ENCODE data around the gene LHB.

LHB gene

DNA sequence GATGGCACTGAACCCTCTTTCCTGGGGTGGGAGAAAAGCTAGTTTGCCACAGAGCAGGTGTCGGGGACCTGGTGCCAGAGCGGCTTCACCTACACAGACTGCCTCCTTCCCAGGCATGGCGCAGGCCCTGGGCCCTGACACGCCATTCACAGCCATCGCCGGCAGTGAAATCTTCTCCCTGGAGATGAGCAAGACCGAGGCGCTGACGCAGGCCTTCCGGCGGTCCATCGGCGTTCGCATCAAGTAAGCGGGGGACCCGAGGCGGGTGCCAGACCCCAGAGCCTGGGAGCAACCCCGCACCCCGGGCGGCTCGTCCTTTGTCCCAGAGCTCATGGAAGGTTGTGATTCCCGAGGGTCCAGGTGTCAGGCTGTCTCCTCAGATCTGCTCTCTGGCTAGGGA lies 10.0 kb downstream of the LHB start:
- no peak overlapping the region for H3K4me3 ChIP-seq (ENCODE audit: control insufficient read depth, low read depth, low read length)
- no peak for DNase-seq (ENCODE audit: low read depth)
- TF ChIP-seq, protein P1, sequence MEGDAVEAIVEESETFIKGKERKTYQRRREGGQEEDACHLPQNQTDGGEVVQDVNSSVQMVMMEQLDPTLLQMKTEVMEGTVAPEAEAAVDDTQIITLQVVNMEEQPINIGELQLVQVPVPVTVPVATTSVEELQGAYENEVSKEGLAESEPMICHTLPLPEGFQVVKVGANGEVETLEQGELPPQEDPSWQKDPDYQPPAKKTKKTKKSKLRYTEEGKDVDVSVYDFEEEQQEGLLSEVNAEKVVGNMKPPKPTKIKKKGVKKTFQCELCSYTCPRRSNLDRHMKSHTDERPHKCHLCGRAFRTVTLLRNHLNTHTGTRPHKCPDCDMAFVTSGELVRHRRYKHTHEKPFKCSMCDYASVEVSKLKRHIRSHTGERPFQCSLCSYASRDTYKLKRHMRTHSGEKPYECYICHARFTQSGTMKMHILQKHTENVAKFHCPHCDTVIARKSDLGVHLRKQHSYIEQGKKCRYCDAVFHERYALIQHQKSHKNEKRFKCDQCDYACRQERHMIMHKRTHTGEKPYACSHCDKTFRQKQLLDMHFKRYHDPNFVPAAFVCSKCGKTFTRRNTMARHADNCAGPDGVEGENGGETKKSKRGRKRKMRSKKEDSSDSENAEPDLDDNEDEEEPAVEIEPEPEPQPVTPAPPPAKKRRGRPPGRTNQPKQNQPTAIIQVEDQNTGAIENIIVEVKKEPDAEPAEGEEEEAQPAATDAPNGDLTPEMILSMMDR (IDR thresholded peaks at IDR 0.05; ENCODE audit: control insufficient read depth, insufficient read depth, low read depth, low read length, missing control alignments) = no peak

DNA sequence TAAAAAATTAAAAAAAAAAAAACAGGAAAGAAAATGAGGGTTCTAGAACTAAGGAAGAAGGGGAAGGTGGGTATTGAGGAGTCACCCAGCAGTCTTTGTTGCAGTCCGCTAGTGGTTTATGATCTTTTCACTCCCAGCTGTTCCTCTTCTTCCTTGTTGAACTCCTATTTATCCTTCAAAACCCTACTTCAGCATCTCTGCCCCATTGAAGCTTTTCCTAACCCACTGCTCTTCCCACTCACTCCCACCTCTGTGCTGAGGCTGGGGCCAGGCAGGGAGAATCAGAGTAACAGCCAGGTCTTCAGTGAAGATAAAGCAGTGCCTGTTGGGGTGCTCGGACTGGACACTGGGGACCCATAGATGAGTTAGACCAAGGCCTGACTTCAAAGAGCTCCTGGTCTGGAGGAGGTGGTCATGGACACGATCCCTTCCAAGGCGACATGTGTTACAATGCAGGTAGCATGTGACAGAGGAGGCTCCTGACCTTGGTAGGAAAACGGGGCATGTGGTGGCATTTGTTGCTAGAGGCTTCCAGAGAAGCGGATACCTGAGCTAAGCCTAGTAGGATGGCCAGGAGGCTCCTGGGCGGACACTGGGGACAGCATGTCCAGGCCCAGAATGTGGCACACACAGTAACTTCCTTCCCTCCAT lies 11.8 kb downstream of the LHB start:
- DNase-seq (ENCODE audit: low read depth) = no peak
- TF ChIP-seq, protein P1 (IDR thresholded peaks at IDR 0.05; ENCODE audit: control insufficient read depth, insufficient read depth, low read depth, low read length, missing control alignments) = no peak
- no peak overlapping the region for H3K4me3 ChIP-seq (ENCODE audit: control insufficient read depth, low read depth, low read length)

DNA sequence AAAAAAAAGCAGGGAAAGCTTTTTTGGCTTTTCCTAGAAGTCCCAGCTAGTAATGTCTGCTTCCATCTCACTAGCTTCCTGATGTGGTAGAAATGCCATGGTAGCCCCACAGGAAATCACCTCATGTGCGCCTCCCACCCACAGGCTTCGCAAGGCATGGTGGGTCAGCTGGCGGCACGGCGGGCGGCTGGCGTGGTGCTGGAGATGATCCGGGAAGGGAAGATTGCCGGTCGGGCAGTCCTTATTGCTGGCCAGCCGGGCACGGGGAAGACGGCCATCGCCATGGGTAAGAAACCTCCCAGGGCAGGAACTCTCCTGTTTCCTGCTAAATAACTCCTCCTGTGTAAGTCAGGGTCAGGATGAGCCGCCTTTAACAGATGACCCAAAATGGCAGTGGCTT lies 12.8 kb downstream of the LHB start:
- no peak overlapping the region for H3K4me3 ChIP-seq (ENCODE audit: control insufficient read depth, low read depth, low read length)
- TF ChIP-seq, protein P1 (IDR thresholded peaks at IDR 0.05; ENCODE audit: control insufficient read depth, insufficient read depth, low read depth, low read length, missing control alignments) = no peak
- DNase-seq (ENCODE audit: low read depth) = no peak

DNA sequence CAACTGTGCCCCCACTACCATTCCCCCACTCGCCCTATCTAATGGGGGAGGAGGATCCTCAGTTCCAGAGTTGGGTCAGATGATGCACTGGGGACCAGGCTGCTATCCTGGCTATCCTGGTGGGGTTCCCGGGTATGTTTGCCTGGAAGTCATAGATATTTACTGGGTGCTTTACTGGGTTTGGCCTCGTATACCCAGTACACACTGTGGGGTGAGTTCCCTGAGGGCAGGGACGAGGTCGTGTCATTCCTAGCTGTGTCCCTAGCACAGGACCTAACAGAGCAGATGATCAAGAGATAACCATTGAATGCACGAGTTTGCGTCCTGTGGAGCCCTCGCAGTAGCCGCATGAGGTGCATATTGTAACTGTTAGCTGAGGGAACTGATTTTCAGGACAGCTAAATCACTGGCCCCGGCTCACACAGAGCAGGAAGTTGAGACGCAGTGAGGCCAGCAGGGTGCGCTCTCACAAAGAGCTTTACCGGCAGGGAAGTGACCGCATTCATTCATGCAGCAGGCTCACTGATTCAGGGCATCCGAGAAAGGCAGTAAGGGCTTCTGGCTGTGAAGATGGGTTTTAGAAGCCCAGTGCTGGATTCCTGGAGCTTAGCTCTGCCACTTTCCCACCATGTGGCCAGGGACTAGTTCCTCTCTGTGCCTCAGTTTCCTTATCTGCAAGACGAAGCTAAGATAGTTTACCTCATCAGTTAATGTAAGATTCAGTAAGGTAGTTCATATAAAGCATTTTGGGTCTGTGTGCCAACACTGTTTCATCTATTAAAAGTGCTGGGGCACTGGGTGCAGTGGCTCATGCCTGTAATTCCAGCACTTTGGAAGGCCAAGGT lies 17.2 kb downstream of the LHB start:
- DNase-seq (ENCODE audit: low read depth) = no peak
- TF ChIP-seq, protein P1 (IDR thresholded peaks at IDR 0.05; ENCODE audit: control insufficient read depth, insufficient read depth, low read depth, low read length, missing control alignments) = peak; percentile 80

DNA sequence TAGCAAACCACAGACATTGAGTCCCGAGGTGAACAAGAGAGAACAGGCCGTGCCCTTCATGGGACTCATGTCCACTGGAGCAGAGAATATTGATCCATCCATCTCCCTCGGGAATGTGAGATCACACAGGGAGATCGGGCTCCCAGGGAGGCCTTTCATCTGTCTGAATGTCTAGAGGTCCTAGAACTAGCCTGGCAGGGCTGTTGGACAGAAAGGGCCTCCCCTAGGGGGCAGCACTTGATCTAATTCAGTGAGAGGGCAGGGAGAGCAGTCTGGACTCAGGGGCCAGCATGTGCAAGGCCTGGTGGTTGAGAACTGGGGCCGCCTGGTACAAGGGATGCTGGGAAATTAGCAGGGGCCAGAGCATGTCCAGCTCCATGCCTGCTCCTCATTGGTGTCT lies 18.9 kb downstream of the LHB start:
- no peak for DNase-seq (ENCODE audit: low read depth)

More for the DNA sequence above, 17.2 kb downstream of the LHB start:
- H3K4me3 ChIP-seq (ENCODE audit: control insufficient read depth, low read depth, low read length) = no peak overlapping the region

DNA sequence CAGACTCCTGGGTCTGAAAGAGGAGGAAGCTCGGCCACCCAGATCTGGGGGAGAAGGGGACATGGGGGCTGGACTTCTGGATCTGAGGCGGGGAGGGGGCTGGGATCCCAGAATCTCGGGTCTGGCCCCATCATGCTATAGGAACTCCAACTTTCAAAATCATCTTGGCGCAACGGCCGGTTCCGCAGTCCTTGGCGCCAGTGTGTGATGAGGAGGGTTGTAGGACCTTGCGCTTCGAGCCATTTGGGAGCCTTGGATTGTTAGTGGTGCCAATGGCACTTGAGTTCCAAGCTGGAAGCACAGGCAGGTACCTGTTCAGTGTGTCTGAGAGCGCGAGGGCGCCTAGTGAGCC lies 22.9 kb downstream of the LHB start:
- no peak for DNase-seq (ENCODE audit: low read depth)
- TF ChIP-seq, protein P1 (IDR thresholded peaks at IDR 0.05; ENCODE audit: control insufficient read depth, insufficient read depth, low read depth, low read length, missing control alignments) = no peak
- peak overlapping the region; percentile 88 for H3K4me3 ChIP-seq (ENCODE audit: control insufficient read depth, low read depth, low read length)

More for the DNA sequence above, 18.9 kb downstream of the LHB start:
- H3K4me3 ChIP-seq (ENCODE audit: control insufficient read depth, low read depth, low read length) = no peak overlapping the region
- TF ChIP-seq, protein P1 (IDR thresholded peaks at IDR 0.05; ENCODE audit: control insufficient read depth, insufficient read depth, low read depth, low read length, missing control alignments) = peak; percentile 60
